Measurements from ENCODE around the gene COL23A1. TPM values are rescaled to one million over a fixed set of nuclear protein-coding genes. Genes with fewer than 3 reads are reported as not detected.

The COL23A1 gene
- total and polyA plus RNA-seq, 2 donors (not counting 1 experiment from before 2014, with no cell fraction given): 0.20 TPM; not detected in 1

- POLR2A ChIA-PET: no interaction called here
- no peak overlapping the region for H3K27ac ChIP-seq (ENCODE audit: low read length in 2 of 2)
- H3K4me3 ChIP-seq (ENCODE audit: control extremely low read depth in 1 of 5, extremely low read depth in 1 of 5, insufficient read depth in 1 of 5, low read depth in 2 of 5, low read length in 4 of 5): no peak overlapping the region
- ATAC-seq (ENCODE audit: low read depth) (no peak), DNase-seq (no peak)
- CTCF ChIA-PET: interaction anchor here (0.8 kb wide), 1 partner anchor 303 kb away, joined by 4 read pairs; no protein-coding TSS in a partner anchor
- Mint-ChIP-seq H3K27ac (no peak overlapping the region), H3K9me3 (ENCODE audit: insufficient read depth) (no peaks in the 10 kb centered on the region), H3K27me3 (peaks cover 3% of the 10 kb centered on the region), H3K4me1 (no peaks in the 10 kb centered on the region), H3K4me3 (no peak overlapping the region)
- no peaks in the 10 kb centered on the region for H4K20me1 ChIP-seq (ENCODE audit: control insufficient read depth, insufficient read depth, low read length, poor library complexity, severe bottlenecking)
- H3K4me2 ChIP-seq (replicated peaks; ENCODE audit: low read depth, low read length, poor library complexity, severe bottlenecking): no peak overlapping the region
- H3K36me3 ChIP-seq (replicated peaks in 1 of 2; ENCODE audit: control extremely low read depth in 1 of 2, control insufficient read depth in 1 of 2, extremely low read depth in 1 of 2, insufficient read depth in 2 of 2, low read length in 1 of 2): no peaks in the 10 kb centered on the region
- no peaks in the 10 kb centered on the region for H3K27me3 ChIP-seq (replicated peaks in 1 of 4; ENCODE audit: control extremely low read depth in 1 of 4, control insufficient read depth in 3 of 4, insufficient read depth in 4 of 4, low read length in 3 of 4)
- intact Hi-C loops (cut with micrococcal nuclease): no loop called here
- WGBS (ENCODE audit: insufficient coverage): 94% methylated on average over 26 of the region's 31 CpGs
- no peaks in the 10 kb centered on the region for H3K9me3 ChIP-seq (ENCODE audit: control extremely low read depth in 1 of 3, control insufficient read depth in 2 of 3, insufficient read depth in 1 of 3, low read length in 2 of 3)
- TF ChIP-seq EZH2 (IDR thresholded peaks at IDR 0.05; ENCODE audit: borderline replicate concordance, insufficient read depth, low read depth, low read length, poor library complexity, severe bottlenecking): no peak
- TF ChIP-seq CTCF (IDR thresholded peaks at IDR 0.05): no peak
- H2AFZ ChIP-seq (ENCODE audit: insufficient read depth, low read depth, low read length, poor library complexity, severe bottlenecking): no peak overlapping the region
- H3K79me2 ChIP-seq (ENCODE audit: control insufficient read depth, insufficient read depth, low read length): no peaks in the 10 kb centered on the region
- H3K4me1 ChIP-seq (ENCODE audit: control insufficient read depth in 2 of 2, insufficient read depth in 2 of 2, low read length in 2 of 2): no peaks in the 10 kb centered on the region
- no peak overlapping the region for H3K9ac ChIP-seq (ENCODE audit: low read length)
Measured at GRCh38 chr5:178537467-178538371, 52.5 kb downstream of the COL23A1 start.

All from B cell (primary cell).